Ascending aorta (tissue), 2 donors: Measurements from ENCODE around the gene OSBPL9. TPM values are rescaled to one million over a fixed set of nuclear protein-coding genes. Genes with fewer than 3 reads are reported as not detected.
A peak's percentile ranks its signal among the peaks of the same experiment; 100 is the strongest.

Experiments
- DNase-seq, 2 donors: peaks; one replicate each; pipeline ENCODE4 v3.0.0-alpha.2; 2019; ENCODE audit warnings: low spot score in 2 of 2
- H3K27ac ChIP-seq, 2 donors: fragments of 200-600 bp; sonication (generic); one replicate each; pipeline ENCODE4 v1.5.1; 2016 to 2017; ENCODE audit warnings: mild to moderate bottlenecking in 1 of 2
- H3K27me3 ChIP-seq: fragments of 200-600 bp; sonication (generic); one replicate; pipeline ENCODE4 v1.5.1; 2017
- H3K36me3 ChIP-seq, 2 donors: fragments of 200-600 bp; sonication (generic); one replicate each; pipeline ENCODE4 v1.5.1; 2016
- H3K4me1 ChIP-seq, 2 donors: fragments of 200-600 bp; sonication (generic); one replicate each; pipeline ENCODE4 v1.5.1; 2016 to 2017; ENCODE audit warnings: mild to moderate bottlenecking in 1 of 2
- H3K4me3 ChIP-seq, 2 donors: fragments of 200-600 bp; sonication (generic); one replicate each; pipeline ENCODE4 v1.5.1; 2016 to 2017; ENCODE audit warnings: mild to moderate bottlenecking in 1 of 2
- H3K9me3 ChIP-seq, 2 donors: fragments of 200-600 bp; sonication (generic); one replicate each; pipeline ENCODE4 v1.5.1; 2016
- intact Hi-C: fragments of 100-400 bp; cut with DNase I; formaldehyde crosslinking; loops from one replicate; pipeline ENCODE4 v1.15.1; 2023
- total RNA-seq: library from RNA; depleted of rRNA; stranded (reverse); fragments of >200 nt; gene quantifications from one replicate; pipeline ENCODE4 v1.1.0, GENCODE V29; 2016
- TF ChIP-seq, protein P1 (sequence below), 3 experiments: fragments of 200-600 bp in 2 of 3; fragments of 450-650 bp in 1 of 3; sonication (generic) in 2 of 3; IDR thresholded peaks; one replicate each; pipeline ENCODE4 v1.5.1; 2016 to 2019; ENCODE audit warnings: antibody characterized with exemption in 3 of 3, mild to moderate bottlenecking in 1 of 3, moderate library complexity in 1 of 3

OSBPL9 gene
- total RNA-seq, 1 donor from 2014 or later = 101 TPM

DNA sequence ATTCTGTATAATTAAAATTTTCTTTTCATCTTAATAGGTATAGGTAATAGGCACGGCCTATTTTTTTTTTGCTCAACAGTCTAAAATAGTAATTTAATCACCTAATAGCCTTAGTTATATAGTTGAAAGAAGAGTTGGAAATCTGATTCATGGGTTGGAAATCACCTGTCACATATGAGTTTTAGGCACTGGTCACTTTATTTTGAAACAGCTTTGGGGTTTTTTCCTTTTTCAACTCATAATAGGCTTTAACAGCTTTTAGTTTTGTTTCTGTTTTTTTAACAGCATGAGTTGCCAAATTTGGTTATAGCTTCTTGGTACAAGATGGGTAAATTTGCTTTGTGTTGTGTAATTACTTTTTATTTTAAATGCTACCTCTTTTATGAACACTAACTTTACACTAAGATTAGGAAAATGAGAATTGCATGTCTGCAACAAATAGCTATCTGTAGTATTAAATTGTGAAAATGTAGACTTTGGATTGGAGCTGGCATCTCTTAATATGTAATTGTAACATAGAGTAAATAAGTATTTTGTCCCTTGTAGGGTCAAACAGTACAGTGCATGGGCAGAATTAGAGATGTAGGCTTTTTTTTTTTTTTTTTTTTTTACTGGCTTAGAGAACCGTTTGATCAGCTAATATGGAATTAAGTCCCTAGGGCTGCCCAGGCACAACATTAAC is 109.8 kb downstream of the OSBPL9 start:
- H3K36me3 ChIP-seq = no peaks in the 10 kb centered on the region
- intact Hi-C loops = no loop called here
- DNase-seq = no peak
- peaks cover 0 to 7% of the 10 kb centered on the region in 2 donors for H3K4me1 ChIP-seq
- no peak overlapping the region for H3K27ac ChIP-seq
- no peak overlapping the region for H3K4me3 ChIP-seq
- H3K27me3 ChIP-seq = no peaks in the 10 kb centered on the region
- TF ChIP-seq, protein P1, sequence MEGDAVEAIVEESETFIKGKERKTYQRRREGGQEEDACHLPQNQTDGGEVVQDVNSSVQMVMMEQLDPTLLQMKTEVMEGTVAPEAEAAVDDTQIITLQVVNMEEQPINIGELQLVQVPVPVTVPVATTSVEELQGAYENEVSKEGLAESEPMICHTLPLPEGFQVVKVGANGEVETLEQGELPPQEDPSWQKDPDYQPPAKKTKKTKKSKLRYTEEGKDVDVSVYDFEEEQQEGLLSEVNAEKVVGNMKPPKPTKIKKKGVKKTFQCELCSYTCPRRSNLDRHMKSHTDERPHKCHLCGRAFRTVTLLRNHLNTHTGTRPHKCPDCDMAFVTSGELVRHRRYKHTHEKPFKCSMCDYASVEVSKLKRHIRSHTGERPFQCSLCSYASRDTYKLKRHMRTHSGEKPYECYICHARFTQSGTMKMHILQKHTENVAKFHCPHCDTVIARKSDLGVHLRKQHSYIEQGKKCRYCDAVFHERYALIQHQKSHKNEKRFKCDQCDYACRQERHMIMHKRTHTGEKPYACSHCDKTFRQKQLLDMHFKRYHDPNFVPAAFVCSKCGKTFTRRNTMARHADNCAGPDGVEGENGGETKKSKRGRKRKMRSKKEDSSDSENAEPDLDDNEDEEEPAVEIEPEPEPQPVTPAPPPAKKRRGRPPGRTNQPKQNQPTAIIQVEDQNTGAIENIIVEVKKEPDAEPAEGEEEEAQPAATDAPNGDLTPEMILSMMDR (IDR thresholded peaks at IDR 0.05) = no peak
- H3K9me3 ChIP-seq = no peaks in the 10 kb centered on the region

DNA sequence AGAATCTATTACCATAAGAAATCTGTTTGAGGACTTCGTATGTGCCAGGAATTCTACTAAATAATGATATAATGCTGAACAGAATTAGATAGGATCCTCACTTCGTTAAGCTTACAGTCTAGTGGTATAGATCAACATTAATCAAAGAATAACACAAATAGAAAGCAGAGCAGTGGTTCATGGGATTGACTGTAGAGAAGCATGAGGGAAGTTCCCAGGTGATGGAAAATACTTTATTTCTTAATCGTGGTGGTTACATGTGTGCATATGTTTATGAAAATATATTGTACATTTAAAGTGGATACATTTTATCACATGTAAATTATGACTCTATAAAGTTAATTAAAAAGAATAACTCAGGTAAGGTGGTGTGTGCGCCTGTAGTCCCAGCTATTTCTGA is 110.5 kb downstream of the OSBPL9 start:
- intact Hi-C loops = no loop called here
- H3K9me3 ChIP-seq = no peaks in the 10 kb centered on the region
- H3K4me3 ChIP-seq = no peak overlapping the region
- peaks cover 0 to 10% of the 10 kb centered on the region in 2 donors for H3K4me1 ChIP-seq
- TF ChIP-seq, protein P1 (IDR thresholded peaks at IDR 0.05) = no peak
- DNase-seq = no peak
- H3K36me3 ChIP-seq = no peaks in the 10 kb centered on the region
- H3K27me3 ChIP-seq = no peaks in the 10 kb centered on the region
- H3K27ac ChIP-seq = no peak overlapping the region

DNA sequence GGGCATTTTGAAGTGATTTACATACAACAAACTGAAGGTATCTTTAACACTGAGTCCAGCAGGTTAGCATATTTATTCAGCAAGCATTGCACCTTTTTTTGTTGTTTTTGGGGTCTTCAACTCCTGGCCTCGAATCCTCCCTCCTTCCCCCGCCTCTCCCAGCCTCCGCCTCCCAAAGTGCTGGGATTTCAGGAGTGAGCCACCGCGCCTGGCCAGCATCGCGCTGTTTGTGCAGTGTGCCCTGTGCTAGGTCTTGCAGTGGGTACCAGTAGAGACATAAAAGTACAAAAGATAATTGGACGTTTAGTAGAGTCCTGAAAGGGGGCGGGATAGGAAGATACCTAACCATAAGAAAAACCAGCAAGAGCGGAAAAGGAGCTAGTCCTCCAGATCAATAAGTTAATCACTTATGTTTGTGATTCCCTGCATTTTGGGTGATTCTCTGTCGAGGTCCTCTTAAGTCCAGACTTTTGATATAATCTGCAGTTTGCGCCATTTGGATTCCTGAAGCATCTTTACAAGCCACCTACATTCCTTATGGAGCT is 111.8 kb downstream of the OSBPL9 start:
- no peaks in the 10 kb centered on the region for H3K36me3 ChIP-seq
- TF ChIP-seq, protein P1 (IDR thresholded peaks at IDR 0.05) = no peak
- no peaks in the 10 kb centered on the region for H3K27me3 ChIP-seq
- intact Hi-C loops = no loop called here
- peaks cover 0 to 23% of the 10 kb centered on the region in 2 donors for H3K4me1 ChIP-seq
- H3K27ac ChIP-seq = no peak overlapping the region
- no peaks in the 10 kb centered on the region for H3K9me3 ChIP-seq
- peak overlapping the region; percentile 74 to 79 for H3K4me3 ChIP-seq
- no peak for DNase-seq

DNA sequence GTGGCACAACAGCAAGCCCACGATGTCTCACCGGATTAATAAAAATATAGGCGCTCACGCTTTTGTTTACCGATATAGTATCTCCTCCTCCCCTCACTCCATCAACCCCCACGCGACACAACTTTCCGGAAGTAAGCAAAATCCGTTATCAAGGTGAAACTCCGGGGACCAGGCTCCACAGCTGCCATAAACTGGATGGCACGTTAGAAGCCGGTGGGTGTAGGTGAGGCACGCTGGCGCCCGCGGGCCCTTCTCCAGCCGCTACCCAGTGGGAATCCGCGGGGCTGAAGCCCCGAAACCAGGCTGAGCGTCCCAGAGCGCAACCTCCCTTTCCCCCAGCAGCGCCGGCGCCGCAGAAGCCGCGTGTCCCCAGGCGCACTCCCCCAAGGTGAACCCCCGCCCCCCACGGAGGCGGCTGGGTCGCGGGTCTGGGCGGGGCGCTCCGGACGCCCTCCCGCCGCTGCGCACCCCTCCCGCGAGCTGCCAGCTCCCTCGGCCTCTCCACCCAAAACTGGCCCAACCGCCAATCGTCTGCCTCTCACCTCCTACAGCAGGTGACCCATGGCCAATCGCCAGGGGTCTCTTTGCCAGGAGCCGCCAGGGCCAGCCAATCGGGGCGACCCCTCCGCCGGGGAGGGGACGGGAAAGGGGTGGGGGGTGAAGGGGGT is 112.4 kb downstream of the OSBPL9 start:
- Histone ChIP-seq H3K36me3 (no peaks in the 10 kb centered on the region), H3K27ac (peak overlapping the region; percentile 76 to 80), H3K4me3 (peak overlapping the region; percentile 74 to 79), H3K9me3 (no peaks in the 10 kb centered on the region), H3K4me1 (peaks cover 0 to 27% of the 10 kb centered on the region in 2 donors), H3K27me3 (no peaks in the 10 kb centered on the region)
- DNase-seq = peak; percentile 68 to 90
- intact Hi-C loops = no loop called here
- TF ChIP-seq, protein P1 (IDR thresholded peaks at IDR 0.05) = no peak

DNA sequence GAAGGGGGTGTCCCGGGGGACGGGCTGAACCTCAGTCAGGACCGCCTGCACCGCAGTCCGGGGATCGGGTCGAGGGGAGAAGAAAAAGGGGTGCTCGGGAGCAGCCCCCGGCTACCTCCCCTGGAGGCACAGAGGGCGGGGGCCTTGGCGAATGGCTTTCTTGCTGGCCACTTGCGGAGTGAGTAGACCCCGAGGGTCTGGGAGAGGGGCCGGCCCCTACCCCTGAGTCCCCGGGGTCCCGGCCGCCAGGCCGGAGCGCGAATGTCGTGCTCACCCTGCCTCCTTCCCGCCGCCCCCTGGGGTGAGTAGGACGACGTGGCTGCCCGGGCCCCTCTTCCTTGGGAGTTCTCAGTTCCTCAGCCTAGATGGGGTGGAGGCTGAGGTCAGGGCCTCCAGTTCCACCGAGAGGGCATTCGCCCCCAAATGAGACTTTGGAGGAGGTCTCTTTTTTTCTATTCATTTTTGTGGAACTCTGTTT is 113.0 kb downstream of the OSBPL9 start:
- Histone ChIP-seq H3K4me3 (peak overlapping the region; percentile 74 to 79), H3K27ac (peak overlapping the region; percentile 76 to 80), H3K36me3 (no peaks in the 10 kb centered on the region), H3K4me1 (peaks cover 0 to 27% of the 10 kb centered on the region in 2 donors), H3K9me3 (no peaks in the 10 kb centered on the region), H3K27me3 (no peaks in the 10 kb centered on the region)
- TF ChIP-seq, protein P1 (IDR thresholded peaks at IDR 0.05) = no peak
- DNase-seq = no peak
- intact Hi-C loops = no loop called here
